GM13976 (cell line): ENCODE results near the gene TMEM129.

Experiments
- DNase-seq: peaks from one replicate; pipeline ENCODE4 v3.0.0; 2012; ENCODE audit warnings: low spot score
- in situ Hi-C: fragments of 300-500 bp; cut with MboI; formaldehyde crosslinking; loops from one replicate; pipeline ENCODE4 v1.12.0; 2022; ENCODE audit warnings: low sequenced_read_pairs, mixed read lengths, inconsistent platforms; ENCODE audit not compliant: unreplicated experiment
- TF ChIP-seq, protein P1 (sequence below): IDR thresholded peaks from 2 replicates; pipeline ENCODE4 v1.5.1; 2012; ENCODE audit warnings: borderline replicate concordance, mild to moderate bottlenecking; ENCODE audit not compliant: insufficient read depth; ENCODE audit errors: extremely low read depth, missing control alignments, control extremely low read depth

Gene TMEM129

GRCh38 chr4:1744552-1744951 lies 23.4 kb upstream of the TMEM129 start:
- in situ Hi-C loops: no loop called here
- TF ChIP-seq, protein P1, sequence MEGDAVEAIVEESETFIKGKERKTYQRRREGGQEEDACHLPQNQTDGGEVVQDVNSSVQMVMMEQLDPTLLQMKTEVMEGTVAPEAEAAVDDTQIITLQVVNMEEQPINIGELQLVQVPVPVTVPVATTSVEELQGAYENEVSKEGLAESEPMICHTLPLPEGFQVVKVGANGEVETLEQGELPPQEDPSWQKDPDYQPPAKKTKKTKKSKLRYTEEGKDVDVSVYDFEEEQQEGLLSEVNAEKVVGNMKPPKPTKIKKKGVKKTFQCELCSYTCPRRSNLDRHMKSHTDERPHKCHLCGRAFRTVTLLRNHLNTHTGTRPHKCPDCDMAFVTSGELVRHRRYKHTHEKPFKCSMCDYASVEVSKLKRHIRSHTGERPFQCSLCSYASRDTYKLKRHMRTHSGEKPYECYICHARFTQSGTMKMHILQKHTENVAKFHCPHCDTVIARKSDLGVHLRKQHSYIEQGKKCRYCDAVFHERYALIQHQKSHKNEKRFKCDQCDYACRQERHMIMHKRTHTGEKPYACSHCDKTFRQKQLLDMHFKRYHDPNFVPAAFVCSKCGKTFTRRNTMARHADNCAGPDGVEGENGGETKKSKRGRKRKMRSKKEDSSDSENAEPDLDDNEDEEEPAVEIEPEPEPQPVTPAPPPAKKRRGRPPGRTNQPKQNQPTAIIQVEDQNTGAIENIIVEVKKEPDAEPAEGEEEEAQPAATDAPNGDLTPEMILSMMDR: no peak
- DNase-seq: no peak

DNA sequence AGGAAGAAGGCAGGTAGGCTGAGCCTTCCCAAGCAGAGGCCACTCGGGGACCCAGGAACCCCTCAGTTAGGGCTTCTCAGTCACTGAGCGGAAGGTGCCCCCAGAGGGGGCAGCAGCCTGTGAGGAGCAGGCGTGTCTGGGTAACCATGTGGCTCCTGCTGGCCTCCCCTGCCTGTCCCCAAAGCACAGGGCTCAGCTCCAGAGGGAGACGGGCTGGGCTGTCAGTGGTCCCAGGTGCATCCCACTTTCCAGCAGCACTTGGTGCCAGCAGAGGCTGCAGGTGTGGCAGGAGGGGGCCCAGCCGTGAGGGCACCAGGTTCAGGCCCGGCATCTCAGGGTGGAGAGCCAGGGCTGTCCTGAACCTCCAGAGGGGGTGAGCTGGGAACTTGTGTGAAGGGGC lies 22.9 kb upstream of the TMEM129 start:
- in situ Hi-C loops: no loop called here
- no peak for DNase-seq
- TF ChIP-seq, protein P1: no peak

DNA sequence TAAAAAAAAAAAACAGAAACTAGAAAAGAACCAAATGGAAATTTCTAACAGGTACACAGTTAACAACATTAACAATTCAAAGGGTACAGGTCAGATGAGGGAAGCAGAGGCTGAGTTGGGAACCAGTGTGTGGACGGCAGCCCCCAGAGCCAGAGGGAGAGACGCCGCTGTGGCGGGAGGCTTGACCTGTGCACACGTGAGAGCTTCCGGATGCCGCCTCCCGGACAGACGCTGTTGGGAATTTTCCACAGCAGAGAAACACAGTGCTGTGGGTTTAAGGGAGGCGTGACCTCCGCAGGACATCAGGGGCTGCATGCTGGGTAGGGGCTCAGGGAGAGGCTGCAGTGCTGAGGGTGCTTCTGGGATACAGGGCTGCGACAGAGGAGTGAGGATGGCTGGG lies 22.4 kb upstream of the TMEM129 start:
- no peak for DNase-seq
- TF ChIP-seq, protein P1: no peak
- in situ Hi-C loops: no loop called here

DNA sequence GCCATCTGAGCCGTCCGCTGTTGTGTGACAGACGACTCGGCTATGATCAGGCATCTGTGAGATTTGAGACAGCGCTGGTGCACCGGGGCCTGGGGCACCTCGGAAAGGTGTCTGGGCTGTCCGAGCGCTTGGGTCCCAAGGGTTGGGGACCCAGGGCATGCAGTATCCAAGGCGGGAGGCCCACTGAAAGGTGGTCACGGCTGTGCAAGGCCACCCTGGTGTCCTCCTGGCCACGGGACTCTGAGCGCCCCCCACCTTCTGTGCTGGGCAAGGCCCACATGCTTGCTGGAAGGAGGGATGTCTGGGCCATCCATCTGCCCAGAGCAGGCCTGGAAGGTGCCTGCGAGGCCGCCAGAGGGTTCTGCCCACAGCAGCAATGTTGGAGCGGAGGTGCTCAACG lies 20.1 kb upstream of the TMEM129 start:
- TF ChIP-seq, protein P1: no peak
- DNase-seq: no peak
- in situ Hi-C loops: no loop called here

GRCh38 chr4:1740021-1740545 lies 19.0 kb upstream of the TMEM129 start:
- in situ Hi-C loops: no loop called here
- DNase-seq: no peak
- TF ChIP-seq, protein P1: no peak

GRCh38 chr4:1739358-1739757 lies 18.2 kb upstream of the TMEM129 start:
- in situ Hi-C loops: no loop called here
- no peak for DNase-seq
- TF ChIP-seq, protein P1: no peak

DNA sequence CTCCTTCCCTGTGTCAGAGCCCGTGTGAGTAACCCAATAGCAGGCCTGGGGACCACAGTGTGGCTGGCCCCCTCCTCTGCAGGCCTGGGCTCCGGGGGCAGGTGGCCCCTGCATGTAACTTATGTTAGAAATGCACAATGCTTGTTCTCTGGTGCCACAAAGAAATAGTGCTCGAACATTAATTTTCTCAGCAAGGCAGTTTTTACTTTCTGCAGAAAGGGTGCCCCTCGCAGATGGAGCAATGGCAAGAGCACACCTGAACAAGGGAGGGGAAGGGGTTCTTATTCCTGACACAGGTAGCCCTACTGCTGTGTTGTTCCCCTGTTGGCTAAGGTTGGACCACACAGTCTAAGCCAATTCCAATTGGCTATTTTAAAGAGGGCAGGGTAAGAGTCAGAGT lies 17.3 kb upstream of the TMEM129 start:
- no peak for DNase-seq
- TF ChIP-seq, protein P1: no peak
- in situ Hi-C loops: no loop called here
